Stimulated activated CD8-positive, alpha-beta memory T cell treated with anti-CD3 and anti-CD28 coated beads, Interleukin-7, amount 100 ng/mL, for 48 hours (primary cell): ENCODE data around the gene PPARG.
"Not testable (repeated sequence)": the region's sequence is repeated elsewhere in the genome, so short reads cannot be mapped to it uniquely, and the experiment has no call there.

Experiments
- DNase-seq, 2 donors: peaks; one replicate each; pipeline ENCODE4 v3.0.0-alpha.2; 2020; ENCODE audit warnings: low read depth in 1 of 2; ENCODE audit errors: extremely low read depth in 1 of 2

The PPARG gene

DNA sequence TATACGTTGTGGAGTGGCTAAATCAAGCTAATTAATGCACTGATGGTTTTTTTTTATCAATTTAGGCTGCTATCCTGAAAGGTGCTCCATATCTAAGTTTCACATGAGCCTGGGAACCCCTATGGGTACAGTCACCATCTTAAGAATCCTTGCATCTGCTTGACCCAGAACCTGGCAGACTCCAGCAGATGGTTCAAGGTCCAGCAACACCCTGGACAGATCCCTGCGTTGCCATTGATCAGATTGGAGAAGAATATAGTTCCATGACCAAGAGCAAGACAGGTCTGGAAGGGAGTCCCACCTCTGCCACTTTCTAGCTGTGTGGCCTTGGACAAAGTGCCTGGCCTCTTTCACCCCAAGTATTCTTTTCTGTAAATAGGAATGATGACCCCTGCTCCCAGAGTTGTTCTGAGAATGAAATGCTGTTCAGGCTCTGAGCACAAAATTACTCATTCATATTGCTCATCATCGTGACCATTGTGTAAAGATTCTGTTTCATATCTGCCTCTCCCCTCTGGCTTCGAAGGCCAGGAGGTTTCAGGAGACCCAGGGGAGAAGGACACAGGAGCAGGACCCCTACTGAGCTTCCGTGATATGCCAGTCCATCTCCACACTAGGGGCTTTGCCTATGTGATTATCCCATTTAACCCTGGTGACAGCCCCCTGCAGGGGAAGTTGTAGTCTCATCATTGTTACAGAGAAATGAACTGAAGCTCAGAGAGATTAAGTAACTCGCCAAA is 165.4 kb downstream of the PPARG start:
- DNase-seq, result no peak

DNA sequence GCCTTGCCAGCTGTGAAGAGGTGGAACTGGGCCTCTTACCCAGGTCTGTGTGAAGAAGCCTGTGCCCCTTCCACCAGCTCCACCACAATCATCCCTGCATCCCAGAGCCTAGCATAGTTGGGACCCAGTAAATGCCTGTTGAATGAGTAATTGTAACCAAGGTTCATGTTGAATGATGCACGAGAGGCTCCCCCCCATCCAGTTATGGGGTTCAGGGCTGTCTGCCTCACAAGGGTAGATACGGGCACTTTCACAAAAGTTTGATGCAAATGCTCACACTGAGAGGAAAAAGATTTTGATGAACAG is 165.9 kb downstream of the PPARG start:
- no peak for DNase-seq

GRCh38 chr3:12455740-12456139 is 166.9 kb downstream of the PPARG start:
- no peak for DNase-seq

DNA sequence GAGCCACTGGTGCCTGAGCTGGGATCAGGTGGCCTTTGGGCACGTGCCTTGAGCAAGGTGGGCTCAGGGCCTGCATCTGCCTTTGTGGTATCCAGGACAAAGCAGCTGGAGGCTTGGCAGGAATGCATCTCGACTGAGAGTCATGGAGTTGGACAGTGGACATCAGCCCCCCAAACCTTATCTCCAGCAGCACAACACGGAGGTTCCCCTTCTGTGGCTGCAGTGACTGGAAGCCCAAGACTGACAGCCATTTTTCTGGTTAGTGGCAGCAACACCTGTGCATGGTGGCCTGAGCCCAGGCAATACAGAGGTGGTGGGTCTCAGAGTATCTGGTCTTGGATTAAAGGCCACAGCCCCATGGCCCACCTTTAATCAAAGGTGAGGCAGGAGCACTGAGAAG is 167.6 kb downstream of the PPARG start:
- DNase-seq, result no peak

DNA sequence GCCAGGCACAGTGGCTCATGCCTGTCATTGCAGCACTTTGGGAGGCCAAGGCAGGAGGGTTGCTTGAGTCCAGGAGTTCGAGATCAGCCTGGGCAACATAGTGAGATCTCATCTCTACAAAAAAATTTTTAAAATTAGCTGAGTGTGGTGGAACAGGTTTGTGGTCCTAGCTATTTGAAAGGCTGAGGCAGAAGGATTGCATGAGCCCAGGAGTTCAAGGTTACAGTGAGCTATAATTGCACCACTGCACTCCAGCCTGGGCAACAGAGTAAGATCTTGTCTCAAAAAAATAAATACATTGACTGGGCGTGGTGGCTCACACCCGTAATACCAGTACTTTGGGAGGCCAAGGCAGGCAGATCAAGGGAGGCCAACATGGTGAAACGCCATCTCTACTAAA is 168.5 kb downstream of the PPARG start:
- not testable (repeated sequence) for DNase-seq

DNA sequence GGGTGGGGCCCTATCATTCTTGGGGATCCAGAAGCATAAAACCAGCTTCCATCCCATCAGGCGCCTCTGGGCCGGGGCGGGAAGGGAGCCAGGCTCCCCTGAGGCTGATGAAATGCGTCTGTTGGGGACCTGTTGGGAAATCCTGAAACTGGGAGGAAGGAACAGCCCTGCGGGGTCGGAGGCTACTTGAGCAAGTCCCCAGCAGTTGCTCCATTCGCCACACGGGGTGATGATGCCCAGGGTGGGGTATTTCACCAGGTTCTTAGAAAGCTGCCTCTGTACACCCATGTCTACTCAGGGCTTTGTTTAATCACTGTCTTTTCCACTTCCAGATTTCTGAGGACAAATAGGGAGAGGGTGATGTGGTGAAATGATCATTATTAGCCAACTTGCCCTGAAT is 170.0 kb downstream of the PPARG start:
- no peak for DNase-seq

GRCh38 chr3:12460127-12460526 is 171.3 kb downstream of the PPARG start:
- no peak for DNase-seq

GRCh38 chr3:12461097-12461649 is 172.3 kb downstream of the PPARG start:
- DNase-seq, result no peak

DNA sequence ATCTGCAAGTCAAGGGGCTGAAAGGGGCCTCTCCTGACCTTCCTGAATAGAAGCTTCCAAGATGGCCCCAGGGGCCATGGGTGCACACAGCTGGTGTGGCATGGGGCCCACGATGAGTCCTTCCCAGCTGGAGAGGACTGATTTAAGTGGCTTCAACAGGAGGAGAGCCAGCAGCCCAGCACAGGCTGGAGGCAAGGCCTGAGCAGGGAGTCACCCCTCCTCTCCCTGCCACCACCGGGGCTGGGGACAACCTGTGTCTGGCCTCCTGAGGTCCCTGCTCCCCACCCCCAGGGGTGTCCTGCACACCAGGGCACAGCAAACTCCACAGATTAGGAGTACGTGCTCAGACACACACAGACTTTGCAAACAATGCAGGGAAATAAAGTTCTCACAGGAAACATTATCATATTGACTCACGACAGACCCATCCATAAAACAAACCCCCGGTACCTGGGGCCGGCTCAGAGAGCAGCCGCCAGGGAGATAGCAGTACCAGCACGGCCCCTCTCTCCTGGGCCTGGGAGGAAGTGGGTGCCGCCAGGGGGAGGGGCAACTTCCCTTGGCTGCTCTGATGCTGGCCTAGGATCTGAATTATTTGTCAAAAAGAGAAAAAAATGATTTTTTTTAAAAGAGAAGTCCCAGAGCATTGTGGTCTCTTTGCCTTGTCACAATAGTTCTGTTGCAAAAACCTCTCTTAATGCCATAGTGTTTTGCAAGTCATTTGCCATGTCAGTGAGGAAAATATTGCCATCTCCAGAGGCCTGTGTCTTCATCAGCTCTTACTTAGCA is 173.5 kb downstream of the PPARG start:
- DNase-seq, result no peak

DNA sequence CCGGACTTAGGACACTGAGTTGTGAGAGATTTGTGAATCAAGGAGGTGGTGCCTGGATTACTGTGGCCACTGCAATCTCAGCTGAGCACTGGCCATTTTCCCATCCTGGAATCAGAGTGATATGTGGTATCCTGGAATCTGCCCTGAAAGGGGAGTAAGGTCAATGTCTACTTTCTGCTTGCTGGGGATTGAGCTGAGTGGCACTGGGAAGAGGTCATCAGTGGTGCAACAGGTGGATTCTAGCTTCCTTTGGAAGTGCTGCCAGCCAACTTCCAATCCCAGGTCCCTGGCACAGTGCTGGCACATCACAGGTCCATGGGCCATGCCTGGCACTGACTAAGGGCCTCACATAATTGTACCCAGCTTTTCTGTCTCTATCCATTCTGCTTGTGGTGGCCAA is 174.8 kb downstream of the PPARG start:
- no peak for DNase-seq

- DNase-seq, result no peak
These were observed 175.3 kb downstream of the PPARG start for GRCh38 chr3:12464181-12464580.

DNA sequence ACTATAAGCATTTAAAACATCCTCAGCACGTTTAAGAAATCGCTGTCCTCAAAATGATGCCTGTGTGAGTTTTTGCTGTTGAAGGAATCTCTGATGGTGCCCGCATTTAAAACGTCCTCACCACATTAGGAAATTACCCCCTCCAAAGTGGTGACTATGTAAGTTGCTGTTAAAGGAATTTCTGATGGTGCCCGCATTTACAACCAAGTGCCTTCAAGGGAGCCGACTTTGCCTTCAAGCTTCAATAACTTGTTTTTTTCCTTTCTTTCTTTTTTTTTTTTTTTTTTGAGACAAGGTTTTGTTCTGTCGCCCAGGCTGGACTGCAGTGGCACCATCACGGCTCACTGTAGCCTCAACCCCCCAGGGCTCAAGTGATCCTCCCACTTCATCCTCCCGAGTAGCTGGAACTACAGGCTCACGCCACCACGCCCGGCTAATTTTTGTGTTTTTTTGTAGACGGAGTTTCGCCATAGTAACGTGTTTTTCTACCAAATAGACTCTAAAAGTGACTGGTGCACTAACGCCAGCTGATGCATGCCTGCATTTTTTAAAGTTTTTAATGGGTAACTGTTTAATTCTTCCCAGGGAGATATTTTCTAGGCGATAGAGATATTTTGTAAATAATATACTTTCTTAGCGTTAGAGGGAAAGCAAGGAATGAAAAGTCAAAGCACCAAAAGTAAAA is 176.4 kb downstream of the PPARG start:
- DNase-seq, result no peak

DNA sequence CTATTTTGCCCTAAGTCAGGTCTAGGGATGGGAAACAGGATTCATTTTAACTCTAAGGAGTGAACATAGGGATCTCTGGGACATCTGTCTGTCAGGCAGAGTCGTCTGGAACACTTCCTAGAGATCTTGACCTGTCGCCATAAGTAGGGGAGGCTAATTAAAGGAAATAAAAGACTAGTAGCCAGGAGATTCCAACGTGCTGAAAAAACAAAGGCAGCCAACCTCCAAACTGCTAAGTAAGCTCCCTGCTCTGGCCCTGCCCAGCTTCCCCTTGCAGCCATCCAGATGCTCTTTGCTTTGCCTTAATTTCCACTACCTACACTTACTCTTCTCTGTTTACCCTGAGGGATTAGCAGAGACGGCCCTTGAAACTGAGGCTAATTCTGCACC is 177.0 kb downstream of the PPARG start:
- no peak for DNase-seq

DNA sequence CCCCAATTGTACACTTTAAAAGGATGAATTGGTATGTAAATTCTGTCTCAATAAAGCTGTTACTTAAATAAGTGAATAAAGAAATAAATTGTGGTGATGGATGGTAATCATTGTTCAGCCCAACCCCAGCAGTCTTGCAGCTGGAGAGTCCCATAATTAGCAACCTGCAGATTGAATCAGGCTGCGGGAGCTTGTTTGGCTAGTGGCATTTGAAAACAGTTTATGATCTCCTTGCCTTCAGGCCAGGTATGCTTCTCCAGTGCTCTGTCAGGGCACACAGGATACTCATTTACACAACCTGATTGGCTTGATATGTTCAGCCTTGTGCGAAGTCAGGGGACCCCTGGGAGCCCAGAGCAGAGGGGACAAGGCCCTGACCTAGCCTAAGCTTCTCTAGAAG is 178.9 kb downstream of the PPARG start:
- no peak for DNase-seq

GRCh38 chr3:12468276-12468675 is 179.4 kb downstream of the PPARG start:
- DNase-seq, result no peak

DNA sequence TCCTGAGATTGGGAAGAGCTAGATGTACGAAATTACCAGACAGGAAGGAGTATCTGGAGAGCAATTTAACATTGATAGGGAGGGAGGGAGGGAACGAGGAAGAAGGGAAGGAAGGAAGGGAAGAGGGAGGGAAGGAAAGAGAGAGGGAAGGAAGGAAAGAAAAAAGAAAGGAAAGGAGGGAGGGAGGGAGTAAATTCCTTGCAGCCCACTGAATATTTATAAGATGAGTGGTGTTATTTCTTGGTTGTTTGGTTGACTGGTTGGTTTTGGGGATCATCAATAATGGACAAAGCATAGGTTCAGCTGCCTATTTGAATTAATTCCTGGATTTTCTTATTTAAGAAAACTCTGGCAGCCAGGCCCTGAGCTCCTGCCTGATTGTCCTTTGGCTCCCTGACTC is 179.9 kb downstream of the PPARG start:
- no peak for DNase-seq

DNA sequence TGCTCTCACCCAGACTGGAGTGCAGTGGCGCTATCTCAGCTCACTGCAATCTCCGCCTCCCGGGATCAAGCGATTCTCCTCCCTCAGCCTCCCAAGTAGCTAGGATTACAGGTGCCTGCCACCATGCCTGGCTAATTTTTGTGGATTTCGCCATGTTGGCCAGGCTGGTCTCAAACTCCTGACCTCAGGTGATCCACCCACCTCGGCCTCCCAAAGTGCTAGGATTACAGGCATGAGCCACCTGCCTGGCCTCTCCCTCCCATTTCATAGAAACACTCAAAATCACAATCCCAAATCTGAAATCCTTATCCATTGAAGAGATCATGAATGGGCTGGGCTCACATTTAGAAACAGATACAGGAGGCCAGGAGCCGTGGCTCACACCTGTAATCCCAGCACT is 180.4 kb downstream of the PPARG start:
- not testable (repeated sequence) for DNase-seq

DNA sequence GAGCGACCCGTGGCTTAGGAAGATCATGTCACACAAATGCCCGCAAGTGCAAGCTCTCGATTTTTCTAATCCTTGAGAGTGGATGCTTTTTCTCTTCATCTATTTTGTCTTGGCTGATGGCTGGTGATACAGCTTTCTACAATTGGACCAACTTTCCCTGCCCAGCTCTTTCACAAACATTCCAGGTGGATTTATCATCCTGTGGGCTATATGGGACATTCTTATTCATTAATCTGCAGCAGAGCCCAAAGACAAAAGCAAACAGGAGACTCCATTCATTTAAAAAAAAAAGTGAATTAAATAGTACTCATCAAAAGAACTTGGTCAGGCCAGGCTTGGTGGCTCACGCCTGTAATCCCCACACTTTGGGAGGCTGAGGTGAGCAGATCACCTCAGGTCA is 181.2 kb downstream of the PPARG start:
- no peak for DNase-seq

DNA sequence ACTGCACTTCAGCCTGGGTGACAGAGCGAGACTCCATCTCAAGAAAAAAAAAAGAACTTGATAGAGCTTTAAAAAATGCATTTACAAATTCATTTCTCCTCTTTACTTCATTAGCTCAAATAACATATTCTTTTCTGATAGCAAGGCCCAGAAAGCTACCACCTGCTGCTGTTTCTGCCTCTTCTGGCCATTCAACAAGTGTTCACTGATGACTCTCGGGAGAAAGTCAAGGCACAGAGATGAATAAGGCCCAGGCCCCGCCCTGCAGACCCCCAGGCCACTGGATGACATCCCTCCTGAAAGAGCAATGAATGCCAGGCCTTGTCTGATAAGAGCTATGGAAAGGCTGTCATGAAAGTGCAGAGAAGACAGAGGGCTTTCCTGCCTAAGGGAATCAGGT is 181.8 kb downstream of the PPARG start:
- DNase-seq, result no peak

GRCh38 chr3:12471241-12471640 is 182.4 kb downstream of the PPARG start:
- peak; percentile 31 to 70 for DNase-seq

- no peak for DNase-seq
These were observed 183.2 kb downstream of the PPARG start for GRCh38 chr3:12472000-12472610.
